ENCODE measurements around the gene UBA52. TPM values are rescaled to one million over a fixed set of nuclear protein-coding genes. Genes with fewer than 3 reads are reported as not detected.

UBA52 gene
- total RNA-seq, 1 experiment from 2014 or later, result 628 TPM

GRCh38 chr19:18612772-18613588 lies 41.3 kb downstream of the UBA52 start, which contains the start of gene TMEM59L:
Gene TMEM59L, plus strand, starts transcription at chr19:18612870. Its CDS starts 89 bp downstream, at chr19:18612959.
- in situ Hi-C loops (cut with HindIII; ENCODE audit: low pct_unique_long_range_greater_than_20kb, low sequenced_read_pairs), result no loop called here
- DNase-seq (ENCODE audit: low read depth), result no peak

GRCh38 chr19:18613589-18614234 lies 42.1 kb downstream of the UBA52 start:
- in situ Hi-C loops (cut with HindIII; ENCODE audit: low pct_unique_long_range_greater_than_20kb, low sequenced_read_pairs), result no loop called here
- no peak for DNase-seq (ENCODE audit: low read depth)

GRCh38 chr19:18616023-18616422 lies 44.4 kb downstream of the UBA52 start:
- in situ Hi-C loops (cut with HindIII; ENCODE audit: low pct_unique_long_range_greater_than_20kb, low sequenced_read_pairs), result no loop called here
- DNase-seq (ENCODE audit: low read depth), result no peak

- in situ Hi-C loops (cut with HindIII; ENCODE audit: low pct_unique_long_range_greater_than_20kb, low sequenced_read_pairs), result no loop called here
- no peak for DNase-seq (ENCODE audit: low read depth)
Observed at GRCh38 chr19:18617562-18617961, 45.9 kb downstream of the UBA52 start.

GRCh38 chr19:18618236-18618635 lies 46.6 kb downstream of the UBA52 start:
- DNase-seq (ENCODE audit: low read depth), result no peak
- in situ Hi-C loops (cut with HindIII; ENCODE audit: low pct_unique_long_range_greater_than_20kb, low sequenced_read_pairs), result no loop called here

- no peak for DNase-seq (ENCODE audit: low read depth)
- in situ Hi-C loops (cut with HindIII; ENCODE audit: low pct_unique_long_range_greater_than_20kb, low sequenced_read_pairs), result no loop called here
Observed at GRCh38 chr19:18620311-18620710, 48.7 kb downstream of the UBA52 start.

GRCh38 chr19:18620902-18621301 lies 49.2 kb downstream of the UBA52 start:
- DNase-seq (ENCODE audit: low read depth), result no peak
- in situ Hi-C loops (cut with HindIII; ENCODE audit: low pct_unique_long_range_greater_than_20kb, low sequenced_read_pairs), result no loop called here

- in situ Hi-C loops (cut with HindIII; ENCODE audit: low pct_unique_long_range_greater_than_20kb, low sequenced_read_pairs), result no loop called here
- no peak for DNase-seq (ENCODE audit: low read depth)
Observed at GRCh38 chr19:18626906-18627305, 55.2 kb downstream of the UBA52 start.

Other genes with a start within 250 kb of the UBA52 start
- gene LSM4, start 248.8 kb upstream of the UBA52 start, total RNA-seq (2014; rRNA removed; shearing (Covaris generic); ENCODE audit: low replicate concordance), result 828 and 869 TPM in 2 replicates
- gene PGPEP1, start 231.3 kb upstream of the UBA52 start, total RNA-seq (2014; rRNA removed; shearing (Covaris generic); ENCODE audit: low replicate concordance), result 15.4 and 17.8 TPM in 2 replicates
- 349 and 410 TPM in 2 replicates for gene GDF15, start 185.7 kb upstream of the UBA52 start, total RNA-seq (2014; rRNA removed; shearing (Covaris generic); ENCODE audit: low replicate concordance)
- not detected in 2 replicates for gene LRRC25, start 174.2 kb upstream of the UBA52 start, total RNA-seq (2014; rRNA removed; shearing (Covaris generic); ENCODE audit: low replicate concordance)
- gene SSBP4, start 152.5 kb upstream of the UBA52 start, total RNA-seq (2014; rRNA removed; shearing (Covaris generic); ENCODE audit: low replicate concordance), result 87.5 and 106 TPM in 2 replicates
- gene ISYNA1, start 133.7 kb upstream of the UBA52 start, total RNA-seq (2014; rRNA removed; shearing (Covaris generic); ENCODE audit: low replicate concordance), result 118 and 155 TPM in 2 replicates
- 8.4 and 26.0 TPM in 2 replicates for gene ELL, start 49.8 kb upstream of the UBA52 start, total RNA-seq (2014; rRNA removed; shearing (Covaris generic); ENCODE audit: low replicate concordance)
- gene FKBP8, start 28.3 kb upstream of the UBA52 start, total RNA-seq (2014; rRNA removed; shearing (Covaris generic); ENCODE audit: low replicate concordance), result 418 and 487 TPM in 2 replicates
- 99.2 and 181 TPM in 2 replicates for gene KXD1, start 14.0 kb upstream of the UBA52 start, total RNA-seq (2014; rRNA removed; shearing (Covaris generic); ENCODE audit: low replicate concordance)
- gene REX1BD, start 16.9 kb downstream of the UBA52 start, total RNA-seq (2014; rRNA removed; shearing (Covaris generic); ENCODE audit: low replicate concordance), result 189 and 207 TPM in 2 replicates
- gene CRLF1, start 34.9 kb downstream of the UBA52 start, total RNA-seq (2014; rRNA removed; shearing (Covaris generic); ENCODE audit: low replicate concordance), result 9.8 and 51.0 TPM in 2 replicates
- gene TMEM59L, start 41.0 kb downstream of the UBA52 start, total RNA-seq (2014; rRNA removed; shearing (Covaris generic); ENCODE audit: low replicate concordance), result 0.14 and 0.90 TPM in 2 replicates
- gene KLHL26, start 65.2 kb downstream of the UBA52 start, total RNA-seq (2014; rRNA removed; shearing (Covaris generic); ENCODE audit: low replicate concordance), result 4.1 and 11.2 TPM in 2 replicates
- 1.6 and 4.5 TPM in 2 replicates for gene CRTC1, start 111.8 kb downstream of the UBA52 start, total RNA-seq (2014; rRNA removed; shearing (Covaris generic); ENCODE audit: low replicate concordance)
- not detected in 2 replicates for gene COMP, start 219.4 kb downstream of the UBA52 start, total RNA-seq (2014; rRNA removed; shearing (Covaris generic); ENCODE audit: low replicate concordance)

Measured in Caki2 (cell line).